Activated CD4-positive, alpha-beta T cell treated with anti-CD3 and anti-CD28 coated beads for 24 hours (primary cell): Measurements from ENCODE around the gene ITIH5.

ENCODE experiments used
- DNase-seq, 2 donors: peaks; one replicate each; pipeline ENCODE4 v3.0.0-alpha.2; 2020; ENCODE audit warnings: low read depth in 2 of 2

ITIH5 gene

DNA sequence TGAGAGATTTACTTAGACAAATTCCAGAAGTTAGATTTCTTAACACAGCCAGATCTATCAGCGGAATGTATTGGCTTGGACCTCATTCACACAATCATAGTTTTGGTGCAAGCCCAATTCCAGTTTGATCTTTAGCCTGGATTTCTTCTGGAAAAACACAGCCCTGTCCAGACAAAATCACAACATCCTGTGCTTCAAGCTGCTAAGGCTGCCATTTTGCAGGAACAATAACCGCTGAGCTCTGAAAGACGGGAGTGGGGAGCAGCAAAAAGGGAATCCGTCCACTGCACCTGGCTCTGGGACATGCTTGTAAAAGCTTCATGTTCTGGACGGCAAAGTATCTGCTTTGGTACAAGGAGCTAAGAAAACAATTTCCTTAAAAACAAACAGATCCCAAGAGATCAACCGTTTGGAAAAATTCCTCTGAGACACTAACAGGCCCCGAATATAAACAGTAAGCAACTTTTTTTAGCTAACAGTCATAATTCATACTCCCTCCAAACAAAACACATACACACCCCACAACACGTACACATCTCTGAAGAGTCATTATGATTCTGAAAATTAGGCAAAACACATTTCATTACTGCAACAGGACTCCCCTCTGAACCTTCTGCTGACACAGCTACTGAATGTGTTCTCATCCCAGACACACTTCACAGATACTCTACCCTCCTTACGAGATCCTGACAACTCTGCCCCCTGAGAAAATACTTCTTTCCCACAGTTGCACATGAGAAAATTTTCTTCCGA is 32.4 kb downstream of the ITIH5 start:
- no peak for DNase-seq

DNA sequence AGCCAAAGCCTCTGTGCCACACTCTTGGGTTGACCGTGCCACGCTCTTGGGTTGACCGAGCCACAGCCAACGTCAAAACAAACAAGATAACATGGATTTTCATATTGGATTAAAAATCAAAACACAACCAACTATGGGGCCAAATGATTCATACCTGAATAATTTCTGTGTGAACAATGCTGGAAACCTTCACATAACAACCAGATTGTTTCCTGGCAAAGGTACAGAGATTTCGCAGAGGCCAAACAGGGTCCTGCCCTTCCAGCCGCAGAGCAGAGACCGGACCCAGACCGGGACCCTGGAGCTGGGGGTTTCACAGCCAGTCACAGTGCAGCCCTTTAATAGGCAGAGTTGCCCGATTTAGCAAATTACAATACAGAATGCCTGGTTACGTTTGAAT is 40.5 kb downstream of the ITIH5 start:
- DNase-seq = no peak

- DNase-seq = no peak
Observed at GRCh38 chr10:7625836-7626235, 40.9 kb downstream of the ITIH5 start.

DNA sequence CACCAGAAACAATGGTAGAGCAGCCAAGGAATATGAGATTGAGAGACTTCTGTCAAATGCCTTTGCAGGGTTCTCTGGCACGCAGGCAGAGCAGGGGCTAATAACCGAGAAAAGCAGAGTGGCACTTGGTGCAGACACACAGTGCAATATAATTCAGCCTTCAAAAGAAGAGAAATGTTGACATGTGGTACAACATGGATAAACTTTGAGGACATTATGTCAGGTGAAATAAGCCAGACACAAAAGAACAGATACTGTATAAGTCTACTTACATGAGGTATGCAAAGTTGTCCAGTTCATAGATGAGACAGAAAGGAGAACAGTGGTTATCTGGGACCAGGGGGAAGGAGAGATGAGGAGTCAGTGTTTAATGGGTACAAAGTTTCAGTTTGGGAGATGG is 41.8 kb downstream of the ITIH5 start:
- no peak for DNase-seq

DNA sequence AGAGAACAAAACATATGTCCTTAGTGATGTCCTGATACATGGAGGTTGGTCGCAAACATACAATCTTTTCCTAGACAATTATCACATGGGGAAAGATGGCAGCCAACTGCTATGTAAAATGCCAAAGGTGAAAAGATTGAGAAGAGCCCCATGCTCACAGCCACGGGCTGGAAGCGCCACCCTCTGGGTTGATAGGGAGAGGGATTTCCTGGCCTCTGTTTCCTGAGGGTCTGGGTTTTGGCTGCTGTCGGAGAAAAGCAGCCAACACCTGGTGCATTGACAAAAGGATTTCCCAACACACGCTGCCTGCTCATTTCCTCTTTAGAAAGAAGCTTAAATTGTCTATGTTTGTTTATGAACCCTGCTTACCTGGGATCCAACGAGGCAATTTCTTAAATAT is 43.8 kb downstream of the ITIH5 start:
- no peak for DNase-seq

DNA sequence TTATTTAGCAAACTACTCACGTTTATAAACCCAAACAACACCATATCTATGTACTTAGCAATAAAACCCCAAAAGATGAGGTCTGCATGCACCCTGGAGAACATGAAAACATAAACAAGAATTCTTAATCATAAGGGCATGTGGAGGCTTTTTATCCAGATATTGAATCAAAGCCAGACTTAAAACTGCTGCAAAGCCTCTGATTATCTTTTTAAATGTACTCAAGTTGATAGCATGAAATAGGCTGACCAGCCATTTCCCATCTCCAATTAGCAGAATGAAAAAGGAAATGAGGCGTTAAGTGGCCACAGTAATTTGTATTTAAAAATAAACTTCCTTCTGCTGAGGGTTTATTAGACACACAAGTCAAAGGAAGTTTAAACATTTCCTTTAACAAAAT is 48.3 kb downstream of the ITIH5 start:
- no peak for DNase-seq

DNA sequence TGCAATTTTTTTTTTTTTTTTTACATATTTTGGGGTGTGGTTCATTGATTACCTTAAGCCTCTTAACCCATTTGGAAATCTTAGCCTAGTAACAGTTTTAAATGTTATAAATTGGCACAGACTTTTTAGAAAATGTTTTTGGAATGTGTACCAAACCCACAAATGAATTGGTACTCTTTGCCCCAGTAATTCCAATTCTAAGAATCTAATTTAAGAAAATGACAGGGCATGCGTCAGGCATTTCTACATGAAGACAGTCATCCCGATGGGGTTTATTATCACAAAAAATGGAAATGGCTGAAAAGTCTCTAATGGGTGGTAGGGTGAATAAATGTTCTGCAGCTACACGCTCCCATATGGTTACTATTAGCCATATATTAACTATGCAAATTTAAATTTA is 54.9 kb downstream of the ITIH5 start:
- no peak for DNase-seq

- DNase-seq = no peak
Observed at GRCh38 chr10:7610651-7611389, 55.9 kb downstream of the ITIH5 start.

- DNase-seq = no peak
Observed at GRCh38 chr10:7610026-7610425, 56.7 kb downstream of the ITIH5 start.

GRCh38 chr10:7609556-7609955 is 57.2 kb downstream of the ITIH5 start:
- DNase-seq = no peak

- DNase-seq = no peak
Observed at GRCh38 chr10:7608001-7608400, 58.8 kb downstream of the ITIH5 start.

DNA sequence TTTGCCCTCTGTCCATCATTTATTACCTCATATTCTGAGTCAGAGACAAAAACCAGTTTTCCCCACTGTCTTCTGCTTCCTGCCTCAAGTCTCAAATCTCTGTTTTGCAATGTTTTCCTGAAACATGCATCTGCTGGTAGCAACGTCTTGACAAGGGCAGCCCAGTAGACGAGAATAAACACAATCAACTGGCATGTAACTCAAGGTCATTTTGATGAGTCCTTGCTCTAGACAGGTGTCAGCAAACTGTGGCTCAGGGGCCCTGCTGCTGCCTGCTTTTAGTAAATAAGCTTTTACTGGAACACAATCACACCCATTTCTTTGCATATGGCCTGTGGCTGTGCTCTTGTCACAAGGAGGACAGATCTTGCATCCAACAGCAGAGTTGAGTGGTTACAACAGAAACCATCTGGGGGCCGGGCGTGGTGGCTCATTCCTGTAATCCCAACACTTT is 59.8 kb downstream of the ITIH5 start:
- DNase-seq = no peak

- DNase-seq = no peak
Observed at GRCh38 chr10:7605565-7606295, 61.0 kb downstream of the ITIH5 start.

DNA sequence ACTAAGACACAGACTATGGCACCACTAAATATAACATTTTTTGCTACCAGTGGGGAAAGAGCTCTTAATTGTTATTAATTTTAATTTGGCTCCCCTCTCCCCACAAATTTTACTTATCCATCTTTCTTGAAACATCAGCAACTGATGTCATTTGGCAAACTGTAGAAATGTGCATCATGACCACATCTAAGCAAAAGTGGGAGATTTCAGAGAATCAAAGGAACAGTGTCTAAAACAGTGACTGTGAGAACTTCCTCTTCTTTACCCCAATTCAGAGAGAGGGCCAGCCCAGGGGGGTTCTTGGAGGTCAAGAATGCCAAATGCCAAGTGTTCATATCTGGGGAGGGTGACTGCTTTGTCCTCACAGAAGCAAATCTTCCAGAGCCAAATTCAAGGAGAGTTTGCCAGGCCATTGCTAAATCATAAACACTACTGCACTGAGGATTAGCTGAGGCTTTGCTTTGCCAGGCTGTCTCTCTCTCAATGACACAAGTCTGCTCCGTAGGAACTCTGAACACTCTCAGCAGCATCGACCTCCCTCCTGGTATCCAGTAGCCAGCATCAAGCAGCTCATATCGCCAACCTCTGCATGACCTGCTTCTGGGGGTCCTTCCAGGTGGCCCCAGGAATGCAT is 65.6 kb downstream of the ITIH5 start:
- DNase-seq = no peak

DNA sequence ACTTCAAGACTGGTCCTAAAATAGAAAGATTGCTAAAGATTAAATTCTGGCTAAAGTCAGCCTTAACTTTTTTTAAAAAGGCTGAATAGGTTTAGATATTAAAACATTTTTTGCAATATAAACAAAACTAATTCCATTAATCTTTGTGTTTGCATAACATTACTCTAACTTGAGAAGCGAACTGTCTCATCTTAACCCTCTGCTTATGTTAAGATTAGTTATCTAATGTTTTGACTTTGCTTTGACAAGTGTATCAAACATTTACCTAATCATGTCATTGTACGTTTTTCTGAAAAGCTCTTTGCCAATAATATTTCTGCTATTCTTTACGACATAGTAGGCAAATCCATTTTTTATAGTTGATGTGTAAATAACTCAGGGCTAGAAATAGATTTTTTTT is 68.0 kb downstream of the ITIH5 start:
- no peak for DNase-seq

DNA sequence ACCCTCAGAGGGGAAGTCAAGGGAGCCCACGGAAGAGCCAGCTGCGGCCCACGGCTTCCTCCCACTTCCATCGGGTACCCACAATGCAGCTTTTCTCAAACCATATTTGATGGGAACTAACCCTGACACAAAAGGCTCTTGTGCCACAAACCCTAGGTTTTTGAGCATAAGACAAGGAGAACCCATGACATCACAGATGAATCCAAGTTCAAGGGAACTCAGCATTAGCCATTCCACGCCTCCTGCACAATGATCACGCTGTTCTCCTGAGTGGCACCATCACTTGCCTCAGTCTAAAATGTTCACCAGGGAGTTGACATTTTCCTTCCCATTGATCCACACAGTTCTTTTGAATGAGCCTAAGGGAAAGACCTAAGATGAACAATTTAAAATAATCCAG is 70.4 kb downstream of the ITIH5 start:
- DNase-seq = no peak

DNA sequence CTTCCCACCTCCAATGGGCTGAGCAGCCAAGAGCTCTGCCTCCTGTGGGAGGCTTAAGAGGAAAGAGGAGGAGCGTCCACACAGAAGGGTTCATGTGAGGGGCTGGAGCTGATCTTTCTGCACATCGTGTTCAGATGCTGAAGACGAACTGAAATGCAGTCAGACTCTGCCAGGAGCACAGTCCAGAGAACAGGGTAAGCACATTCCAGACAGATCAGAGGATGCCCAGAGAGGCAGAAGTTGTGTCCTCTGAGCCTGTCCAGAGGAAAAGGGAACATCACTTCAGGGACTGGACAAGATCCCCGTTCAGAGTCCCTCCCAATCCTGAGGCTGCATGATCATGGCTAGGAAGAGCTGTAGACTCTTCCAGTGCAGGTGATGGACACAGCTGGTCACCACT is 72.9 kb downstream of the ITIH5 start:
- no peak for DNase-seq

GRCh38 chr10:7593063-7593462 is 73.7 kb downstream of the ITIH5 start:
- no peak for DNase-seq

DNA sequence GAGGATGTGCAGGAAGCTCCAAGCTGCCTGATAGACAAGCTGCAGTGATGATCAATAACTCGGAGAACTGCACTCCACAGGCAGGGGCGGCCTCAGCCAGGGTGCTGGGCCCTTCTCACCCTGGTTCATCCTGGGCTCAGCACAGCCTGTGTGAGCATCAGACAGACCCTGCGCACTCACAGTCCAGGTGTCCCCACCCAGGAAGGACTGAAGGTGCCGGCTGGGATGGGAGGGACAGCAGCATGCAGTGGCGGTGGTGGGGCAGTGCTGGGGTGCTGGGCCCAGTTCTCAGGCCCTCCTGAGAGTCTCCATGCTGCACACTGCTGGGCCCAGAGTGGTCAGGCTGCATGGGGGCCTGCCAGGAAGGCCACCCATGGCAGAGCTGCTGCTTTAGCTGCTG is 74.1 kb downstream of the ITIH5 start:
- no peak for DNase-seq

GRCh38 chr10:7590271-7590670 is 76.5 kb downstream of the ITIH5 start:
- no peak for DNase-seq

- no peak for DNase-seq
Observed at GRCh38 chr10:7589748-7590147, 77.0 kb downstream of the ITIH5 start.

DNA sequence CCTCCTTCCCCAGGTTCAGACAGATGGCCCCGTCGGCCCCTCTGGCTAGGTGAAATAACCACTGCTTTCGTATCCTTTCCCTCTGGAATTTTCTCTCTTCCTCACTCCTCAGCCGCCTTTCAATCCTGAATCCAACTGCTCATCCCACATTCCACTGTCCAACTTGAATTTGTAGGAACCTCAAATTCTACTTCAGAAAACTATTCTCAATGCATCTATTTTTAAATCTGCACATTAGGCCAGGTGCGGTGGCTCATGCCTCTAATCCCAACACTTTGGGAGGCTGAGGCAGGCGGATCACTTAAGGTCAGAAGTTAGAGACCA is 78.9 kb downstream of the ITIH5 start:
- no peak for DNase-seq
